Measurements from ENCODE around the gene RRAGD. TPM values are rescaled to one million over a fixed set of nuclear protein-coding genes. Genes with fewer than 3 reads are reported as not detected.
A peak's percentile ranks its signal among the peaks of the same experiment; 100 is the strongest.

RRAGD gene
- polyA plus RNA-seq, 3 donors: 5.0 to 7.9 (median 7.4) TPM

DNA sequence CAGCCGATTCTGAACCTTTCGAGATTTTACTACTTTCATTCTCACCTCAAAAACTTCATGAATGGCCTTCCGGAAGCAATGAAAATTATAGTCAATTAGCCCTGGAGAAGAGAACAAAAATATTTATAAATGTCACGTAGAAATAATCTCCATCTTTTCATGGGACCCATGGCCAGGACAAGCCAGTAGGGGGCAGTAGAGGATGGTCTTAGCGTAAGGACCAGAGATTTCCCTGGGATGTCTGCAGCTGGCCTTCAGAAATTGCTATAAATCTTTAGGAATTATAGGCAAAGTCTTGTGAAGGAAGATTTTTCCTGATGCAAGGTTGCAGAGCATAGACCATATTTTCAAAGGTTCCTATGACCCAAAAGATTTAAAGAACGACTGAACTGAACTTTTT lies 44.0 kb downstream of the RRAGD start:
- peak; percentile 50 to 68 (median 65) for DNase-seq
- Histone ChIP-seq H2AFZ (ENCODE audit: insufficient read depth, low read depth, low read length, poor library complexity, severe bottlenecking) (no peak overlapping the region), H3K27me3 (ENCODE audit: control insufficient read depth in 2 of 2, insufficient read depth in 2 of 2, low read length in 2 of 2) (no peaks in the 10 kb centered on the region), H3K9ac (ENCODE audit: insufficient read depth, low read length, poor library complexity, severe bottlenecking) (no peak overlapping the region), H3K9me3 (replicated peaks in 1 of 2; ENCODE audit: control insufficient read depth in 1 of 2, insufficient read depth in 1 of 2, low read length in 2 of 2) (no peaks in the 10 kb centered on the region), H3K4me2 (replicated peaks; ENCODE audit: extremely low read depth, low read length, poor library complexity, severe bottlenecking) (no peak overlapping the region), H3K79me2 (ENCODE audit: insufficient read depth, low read length) (no peaks in the 10 kb centered on the region), H3K4me1 (ENCODE audit: control insufficient read depth in 1 of 2, insufficient read depth in 2 of 2, low read length in 2 of 2) (peaks cover 10 to 17% of the 10 kb centered on the region in 2 donors), H3K4me3 (replicated peaks in 1 of 3; ENCODE audit: low read depth in 2 of 3, low read length in 3 of 3) (no peak overlapping the region), H3K27ac (ENCODE audit: low read depth in 1 of 2, low read length in 2 of 2) (no peak overlapping the region), H3K36me3 (replicated peaks in 1 of 2; ENCODE audit: control insufficient read depth in 1 of 2, insufficient read depth in 2 of 2, low read length in 2 of 2) (peaks cover 0 to 11% of the 10 kb centered on the region in 2 donors), H4K20me1 (ENCODE audit: insufficient read depth, low read length) (no peaks in the 10 kb centered on the region)
- no peak overlapping the region for H3K4me3 Mint-ChIP-seq
- no peaks in the 10 kb centered on the region for H3K9me3 Mint-ChIP-seq
- H3K27ac Mint-ChIP-seq: no peak overlapping the region
- TF ChIP-seq, protein P1, sequence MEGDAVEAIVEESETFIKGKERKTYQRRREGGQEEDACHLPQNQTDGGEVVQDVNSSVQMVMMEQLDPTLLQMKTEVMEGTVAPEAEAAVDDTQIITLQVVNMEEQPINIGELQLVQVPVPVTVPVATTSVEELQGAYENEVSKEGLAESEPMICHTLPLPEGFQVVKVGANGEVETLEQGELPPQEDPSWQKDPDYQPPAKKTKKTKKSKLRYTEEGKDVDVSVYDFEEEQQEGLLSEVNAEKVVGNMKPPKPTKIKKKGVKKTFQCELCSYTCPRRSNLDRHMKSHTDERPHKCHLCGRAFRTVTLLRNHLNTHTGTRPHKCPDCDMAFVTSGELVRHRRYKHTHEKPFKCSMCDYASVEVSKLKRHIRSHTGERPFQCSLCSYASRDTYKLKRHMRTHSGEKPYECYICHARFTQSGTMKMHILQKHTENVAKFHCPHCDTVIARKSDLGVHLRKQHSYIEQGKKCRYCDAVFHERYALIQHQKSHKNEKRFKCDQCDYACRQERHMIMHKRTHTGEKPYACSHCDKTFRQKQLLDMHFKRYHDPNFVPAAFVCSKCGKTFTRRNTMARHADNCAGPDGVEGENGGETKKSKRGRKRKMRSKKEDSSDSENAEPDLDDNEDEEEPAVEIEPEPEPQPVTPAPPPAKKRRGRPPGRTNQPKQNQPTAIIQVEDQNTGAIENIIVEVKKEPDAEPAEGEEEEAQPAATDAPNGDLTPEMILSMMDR (IDR thresholded peaks at IDR 0.05): peak; percentile 83
- no peaks in the 10 kb centered on the region for H3K27me3 Mint-ChIP-seq (ENCODE audit: low read depth in 3 of 3)
- H3K36me3 Mint-ChIP-seq: peaks cover 15 to 22% of the 10 kb centered on the region in 2 donors
- intact Hi-C loops (cut with micrococcal nuclease): loop anchor here in 1 of 2 donors (2.0 kb wide), 1 partner anchor 241 kb away; no protein-coding TSS in a partner anchor
- 9% methylated on average over 1 of the region's 6 CpGs for WGBS (ENCODE audit: insufficient coverage)
- H3K4me1 Mint-ChIP-seq: peaks cover 21% of the 10 kb centered on the region

DNA sequence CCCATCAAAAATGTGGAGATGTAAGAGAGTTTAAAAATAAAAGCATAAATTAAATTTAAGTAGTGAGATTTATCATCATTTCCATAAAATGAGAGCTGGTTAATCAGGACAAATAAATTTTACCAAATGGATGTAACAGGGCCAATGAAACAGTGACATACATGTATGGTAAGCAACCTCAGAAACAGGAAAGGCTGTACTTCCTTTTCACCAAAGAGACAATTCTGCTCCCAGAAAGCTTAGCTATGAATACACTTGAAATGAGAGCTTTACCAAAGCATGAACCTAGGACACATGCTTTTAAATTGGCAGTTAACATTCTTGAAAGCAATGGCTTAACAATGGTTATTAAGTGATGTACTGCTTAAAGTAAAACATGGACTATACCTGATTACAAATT lies 47.5 kb downstream of the RRAGD start:
- H3K27ac Mint-ChIP-seq: no peak overlapping the region
- no peak overlapping the region for H3K4me3 Mint-ChIP-seq
- no peak for DNase-seq
- peaks cover 5 to 13% of the 10 kb centered on the region in 2 donors for H3K36me3 Mint-ChIP-seq
- H3K9me3 Mint-ChIP-seq: no peaks in the 10 kb centered on the region
- H2AFZ ChIP-seq (ENCODE audit: insufficient read depth, low read depth, low read length, poor library complexity, severe bottlenecking): no peak overlapping the region
- H3K4me2 ChIP-seq (replicated peaks; ENCODE audit: extremely low read depth, low read length, poor library complexity, severe bottlenecking): no peak overlapping the region
- H3K4me1 ChIP-seq (ENCODE audit: control insufficient read depth in 1 of 2, insufficient read depth in 2 of 2, low read length in 2 of 2): peaks cover 14 to 26% of the 10 kb centered on the region in 2 donors
- no peaks in the 10 kb centered on the region for H3K27me3 ChIP-seq (ENCODE audit: control insufficient read depth in 2 of 2, insufficient read depth in 2 of 2, low read length in 2 of 2)
- TF ChIP-seq, protein P1 (IDR thresholded peaks at IDR 0.05): no peak
- H3K4me3 ChIP-seq (replicated peaks in 1 of 3; ENCODE audit: low read depth in 2 of 3, low read length in 3 of 3): no peak overlapping the region
- no peaks in the 10 kb centered on the region for H3K79me2 ChIP-seq (ENCODE audit: insufficient read depth, low read length)
- H3K36me3 ChIP-seq (replicated peaks in 1 of 2; ENCODE audit: control insufficient read depth in 1 of 2, insufficient read depth in 2 of 2, low read length in 2 of 2): peaks cover 0 to 11% of the 10 kb centered on the region in 2 donors
- peaks cover 30% of the 10 kb centered on the region for H3K4me1 Mint-ChIP-seq
- no peaks in the 10 kb centered on the region for H4K20me1 ChIP-seq (ENCODE audit: insufficient read depth, low read length)
- intact Hi-C loops (cut with micrococcal nuclease): no loop called here
- H3K9ac ChIP-seq (ENCODE audit: insufficient read depth, low read length, poor library complexity, severe bottlenecking): no peak overlapping the region
- peaks cover 0 to 4% (median 0%) of the 10 kb centered on the region in 3 donors for H3K27me3 Mint-ChIP-seq (ENCODE audit: low read depth in 3 of 3)
- no peaks in the 10 kb centered on the region for H3K9me3 ChIP-seq (replicated peaks in 1 of 2; ENCODE audit: control insufficient read depth in 1 of 2, insufficient read depth in 1 of 2, low read length in 2 of 2)
- no peak overlapping the region for H3K27ac ChIP-seq (ENCODE audit: low read depth in 1 of 2, low read length in 2 of 2)

Data from CD14-positive monocyte (primary cell).